GM19238 (cell line): ENCODE results near the gene CR1.
"Not testable (repeated sequence)": the region's sequence is repeated elsewhere in the genome, so short reads cannot be mapped to it uniquely, and the experiment has no call there.

Source experiments
- DNase-seq: peaks from one replicate; pipeline ENCODE4 v3.0.0; 2011; ENCODE audit warnings: low spot score; ENCODE audit not compliant: insufficient read length

The CR1 gene

GRCh38 chr1:207581496-207582153 is 85.7 kb downstream of the CR1 start:
- DNase-seq = no peak

- not testable (repeated sequence) for DNase-seq
Observed at GRCh38 chr1:207589506-207589905, 93.5 kb downstream of the CR1 start.

GRCh38 chr1:207591205-207591604 is 95.2 kb downstream of the CR1 start:
- not testable (repeated sequence) for DNase-seq

- DNase-seq = not testable (repeated sequence)
Observed at GRCh38 chr1:207594095-207594494, 98.1 kb downstream of the CR1 start.

- DNase-seq = no peak
Observed at GRCh38 chr1:207603777-207604176, 107.8 kb downstream of the CR1 start.

GRCh38 chr1:207605444-207606361 is 109.7 kb downstream of the CR1 start:
- no peak for DNase-seq

- DNase-seq = no peak
Observed at GRCh38 chr1:207606362-207606755, 110.4 kb downstream of the CR1 start.

- no peak for DNase-seq
Observed at GRCh38 chr1:207612762-207613161, 116.8 kb downstream of the CR1 start.

- peak; percentile 12 for DNase-seq
Observed at GRCh38 chr1:207619871-207620542, 124.0 kb downstream of the CR1 start.

- no peak for DNase-seq
Observed at GRCh38 chr1:207620543-207620893, 124.6 kb downstream of the CR1 start.

GRCh38 chr1:207625504-207626071 is 129.6 kb downstream of the CR1 start:
- not testable (repeated sequence) for DNase-seq

- DNase-seq = no peak
Observed at GRCh38 chr1:207626972-207627337, 131.0 kb downstream of the CR1 start.

- no peak for DNase-seq
Observed at GRCh38 chr1:207627496-207627895, 131.5 kb downstream of the CR1 start.

- DNase-seq = no peak
Observed at GRCh38 chr1:207628776-207629175, 132.8 kb downstream of the CR1 start.

- DNase-seq = no peak
Observed at GRCh38 chr1:207631137-207631536, 135.2 kb downstream of the CR1 start.

- DNase-seq = no peak
Observed at GRCh38 chr1:207633226-207633625, 137.3 kb downstream of the CR1 start.

- DNase-seq = not testable (repeated sequence)
Observed at GRCh38 chr1:207633699-207634289, 137.8 kb downstream of the CR1 start.

GRCh38 chr1:207634293-207634692 is 138.3 kb downstream of the CR1 start:
- not testable (repeated sequence) for DNase-seq

GRCh38 chr1:207635569-207636186 is 139.7 kb downstream of the CR1 start:
- DNase-seq = not testable (repeated sequence)

GRCh38 chr1:207638487-207639145 is 142.7 kb downstream of the CR1 start:
- not testable (repeated sequence) for DNase-seq
